IPS DF 4.7 (cell line): ENCODE data around the gene MAPKAPK5.
A peak's percentile ranks its signal among the peaks of the same experiment; 100 is the strongest.
"Not testable (repeated sequence)": the region's sequence is repeated elsewhere in the genome, so short reads cannot be mapped to it uniquely, and the experiment has no call there.

Experiments used
- DNase-seq: peaks from one replicate; pipeline ENCODE4 v3.0.0-alpha.2; 2013; ENCODE audit warnings: low spot score; ENCODE audit errors: extremely low read depth

The MAPKAPK5 gene

GRCh38 chr12:111841750-111842555 is at the start of gene MAPKAPK5:
TSS of gene MAPKAPK5 (plus strand) at chr12:111842228. CDS start at chr12:111842734, 506 bp downstream.
- peak; percentile 92 for DNase-seq

GRCh38 chr12:111792856-111793235 is 49.2 kb upstream of the MAPKAPK5 start:
- no peak for DNase-seq

- no peak for DNase-seq
Observed at GRCh38 chr12:111798182-111798581, 43.8 kb upstream of the MAPKAPK5 start.

GRCh38 chr12:111799758-111800157 is 42.3 kb upstream of the MAPKAPK5 start:
- no peak for DNase-seq

- no peak for DNase-seq
Observed at GRCh38 chr12:111803038-111803626, 38.9 kb upstream of the MAPKAPK5 start.

- DNase-seq: no peak
Observed at GRCh38 chr12:111803851-111804250, 38.2 kb upstream of the MAPKAPK5 start.

GRCh38 chr12:111806304-111806703 is 35.7 kb upstream of the MAPKAPK5 start:
- no peak for DNase-seq

GRCh38 chr12:111807232-111807631 is 34.8 kb upstream of the MAPKAPK5 start:
- DNase-seq: no peak

GRCh38 chr12:111812881-111813741 is 28.9 kb upstream of the MAPKAPK5 start:
- peak; percentile 58 for DNase-seq

- DNase-seq: no peak
Observed at GRCh38 chr12:111816065-111816615, 25.9 kb upstream of the MAPKAPK5 start.

- DNase-seq: not testable (repeated sequence)
Observed at GRCh38 chr12:111816898-111817297, 25.1 kb upstream of the MAPKAPK5 start.

- DNase-seq: no peak
Observed at GRCh38 chr12:111818340-111818739, 23.7 kb upstream of the MAPKAPK5 start.

- DNase-seq: no peak
Observed at GRCh38 chr12:111819191-111820158, 22.6 kb upstream of the MAPKAPK5 start.

- not testable (repeated sequence) for DNase-seq
Observed at GRCh38 chr12:111820828-111821227, 21.2 kb upstream of the MAPKAPK5 start.

GRCh38 chr12:111822886-111823285 is 19.1 kb upstream of the MAPKAPK5 start:
- no peak for DNase-seq

GRCh38 chr12:111823891-111824290 is 18.1 kb upstream of the MAPKAPK5 start:
- DNase-seq: no peak

GRCh38 chr12:111824312-111824711 is 17.7 kb upstream of the MAPKAPK5 start:
- DNase-seq: not testable (repeated sequence)

GRCh38 chr12:111825509-111825908 is 16.5 kb upstream of the MAPKAPK5 start:
- no peak for DNase-seq

GRCh38 chr12:111826316-111826715 is 15.7 kb upstream of the MAPKAPK5 start:
- DNase-seq: no peak

- no peak for DNase-seq
Observed at GRCh38 chr12:111826992-111827391, 15.0 kb upstream of the MAPKAPK5 start.
